GM21825 (cell line): ENCODE data around the gene SBF2.
"Not testable (repeated sequence)": the region's sequence is repeated elsewhere in the genome, so short reads cannot be mapped to it uniquely, and the experiment has no call there.

ENCODE experiments used
- ATAC-seq: cut with Tn5 transposase; IDR thresholded peaks from one replicate; pipeline ENCODE4 v1.9.1; 2021; ENCODE audit warnings: mild to moderate bottlenecking, moderate library complexity; ENCODE audit not compliant: unreplicated experiment

Gene SBF2

DNA sequence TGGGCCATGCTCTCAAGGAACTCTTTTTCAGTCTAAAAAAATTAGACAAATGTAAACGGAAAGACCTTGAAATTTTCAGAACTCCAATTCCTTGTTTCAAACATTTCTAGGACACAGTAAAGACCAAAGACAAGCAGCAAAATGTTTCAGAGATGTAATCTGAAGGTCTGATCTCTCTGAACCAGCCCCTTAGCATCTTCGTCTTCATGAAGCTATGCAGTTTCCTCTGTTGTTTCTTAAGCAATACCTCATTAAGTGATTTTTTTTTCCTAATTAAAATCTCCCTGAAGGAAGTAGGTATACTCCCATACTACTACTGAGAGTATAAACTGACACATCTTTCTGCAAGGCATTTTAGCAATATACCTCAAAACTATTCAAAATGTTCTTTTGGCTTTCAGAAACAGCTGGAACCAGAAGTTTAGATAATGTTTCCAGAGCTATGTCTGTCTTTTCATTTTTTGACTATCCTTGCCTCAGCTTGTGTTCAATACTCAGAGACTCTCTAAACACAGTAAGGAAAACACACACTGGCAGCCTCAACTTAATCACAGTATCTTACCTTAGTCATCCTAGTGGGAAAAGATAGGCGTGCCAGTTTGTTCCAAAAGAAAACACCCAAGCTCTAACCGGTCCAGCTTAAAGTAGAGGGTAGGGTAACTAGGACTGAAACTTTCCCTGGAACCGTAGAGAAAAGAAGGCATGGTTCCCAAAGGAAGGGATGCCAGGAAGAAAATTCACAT lies 25.1 kb downstream of the SBF2 start:
- ATAC-seq = no peak

DNA sequence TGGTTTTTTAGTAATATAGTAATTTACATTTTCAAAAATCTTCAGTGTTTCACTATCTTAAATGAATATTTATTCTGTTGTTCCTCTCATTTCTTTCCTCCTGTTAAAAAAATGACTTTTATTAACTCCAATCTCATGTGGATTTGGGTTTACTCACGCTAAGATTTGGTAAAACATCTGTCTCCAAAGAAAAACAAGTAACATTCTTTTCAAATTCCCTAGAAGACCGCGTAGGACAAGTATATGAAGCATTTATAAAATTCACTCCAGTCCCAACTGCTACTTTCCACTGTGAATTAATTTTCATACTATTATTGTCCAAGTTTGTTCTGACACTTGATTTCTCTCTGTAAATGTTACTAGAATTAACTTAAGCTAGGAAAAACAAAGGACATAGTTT lies 26.2 kb downstream of the SBF2 start:
- no peak for ATAC-seq

DNA sequence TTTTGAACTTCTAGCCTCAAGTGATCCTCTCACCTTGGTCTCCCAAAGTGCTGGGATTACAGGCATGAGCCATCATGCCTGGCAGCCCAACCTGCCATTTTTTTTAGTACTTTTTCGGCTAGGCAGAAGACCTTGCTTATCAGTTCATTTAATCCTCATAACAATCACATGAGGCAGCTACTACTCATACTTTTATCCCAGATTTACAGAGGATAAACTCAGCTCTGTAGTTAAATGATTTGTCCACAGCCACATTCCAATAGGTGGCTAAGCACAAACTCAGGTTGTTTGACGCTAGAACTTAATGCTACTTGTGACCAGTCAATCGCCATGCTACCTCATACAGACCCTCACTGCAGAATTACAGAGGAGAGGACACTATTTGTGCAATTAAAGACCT lies 28.1 kb downstream of the SBF2 start:
- ATAC-seq = no peak

DNA sequence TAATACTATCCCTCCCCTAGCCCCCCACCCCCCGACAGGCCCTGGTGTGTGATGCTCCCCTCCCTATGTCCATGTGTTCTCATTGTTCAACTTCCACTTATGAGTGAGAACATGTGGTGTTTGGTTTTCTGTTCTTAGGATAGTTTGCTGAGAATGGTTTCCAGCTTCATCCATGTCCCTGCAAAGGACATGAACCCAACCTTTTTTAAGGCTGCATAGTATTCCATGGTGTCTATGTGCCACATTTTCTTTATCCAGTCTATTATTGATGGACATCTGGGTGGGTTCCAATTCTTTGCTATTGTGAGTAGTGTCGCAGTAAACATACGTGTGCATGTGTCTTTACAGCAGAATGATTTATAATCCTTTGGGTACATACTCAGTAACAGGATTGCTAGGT lies 29.3 kb downstream of the SBF2 start:
- not testable (repeated sequence) for ATAC-seq

DNA sequence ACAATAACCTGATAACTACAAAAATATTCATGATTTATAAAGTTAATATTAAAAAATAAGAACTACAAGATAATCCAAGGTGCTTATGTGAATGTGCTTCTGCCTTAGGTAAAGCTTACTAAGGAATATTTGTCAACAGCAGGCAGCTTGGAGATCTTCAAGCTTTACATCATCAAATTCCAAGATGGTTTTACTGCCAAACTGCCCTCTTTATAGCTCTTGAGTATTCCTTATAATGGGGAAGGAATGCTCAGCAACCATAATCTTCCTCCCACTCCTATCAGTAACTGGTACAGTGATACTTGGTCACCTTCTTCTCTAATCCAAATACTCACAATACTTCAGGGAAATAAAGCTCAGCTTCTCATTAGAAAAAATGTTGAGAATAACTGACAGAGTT lies 30.1 kb downstream of the SBF2 start:
- ATAC-seq = no peak

DNA sequence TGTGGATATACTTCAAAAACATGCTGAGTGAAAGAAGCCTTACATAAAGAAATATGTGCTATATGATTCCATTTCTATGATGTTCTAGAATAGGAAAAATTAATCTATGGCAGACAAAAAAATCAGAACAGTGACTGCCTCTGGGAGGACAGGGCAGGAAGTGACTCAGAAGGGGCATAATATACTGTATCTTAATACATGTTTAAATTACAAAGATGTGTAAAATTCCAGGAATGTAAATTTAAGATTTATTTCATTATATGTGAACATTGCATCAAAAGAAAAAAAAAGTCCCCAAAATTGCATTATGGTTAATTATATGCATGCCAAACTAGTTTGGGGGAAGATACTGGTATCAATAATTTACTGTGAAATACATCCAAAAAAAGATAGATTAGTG lies 32.2 kb downstream of the SBF2 start:
- ATAC-seq = no peak

DNA sequence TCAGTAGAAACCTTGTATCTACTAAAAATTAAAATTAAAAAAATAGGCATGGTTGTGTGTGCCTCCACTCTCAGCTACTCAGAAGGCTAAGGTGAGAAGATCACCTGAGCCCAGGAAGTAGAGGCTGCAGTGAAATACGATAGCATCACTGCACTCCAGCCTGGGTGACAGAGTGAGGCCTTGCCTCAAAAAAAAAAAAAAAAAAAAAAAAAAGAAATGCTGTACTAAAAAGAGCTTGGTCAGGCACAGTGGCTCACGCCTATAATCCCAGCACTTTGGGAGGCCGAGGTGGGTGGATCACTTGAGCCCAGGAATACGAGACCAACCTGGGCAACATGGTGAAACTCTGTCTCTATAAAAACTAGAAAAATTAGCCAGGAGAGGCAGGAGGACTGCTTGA lies 36.5 kb downstream of the SBF2 start:
- no peak for ATAC-seq

DNA sequence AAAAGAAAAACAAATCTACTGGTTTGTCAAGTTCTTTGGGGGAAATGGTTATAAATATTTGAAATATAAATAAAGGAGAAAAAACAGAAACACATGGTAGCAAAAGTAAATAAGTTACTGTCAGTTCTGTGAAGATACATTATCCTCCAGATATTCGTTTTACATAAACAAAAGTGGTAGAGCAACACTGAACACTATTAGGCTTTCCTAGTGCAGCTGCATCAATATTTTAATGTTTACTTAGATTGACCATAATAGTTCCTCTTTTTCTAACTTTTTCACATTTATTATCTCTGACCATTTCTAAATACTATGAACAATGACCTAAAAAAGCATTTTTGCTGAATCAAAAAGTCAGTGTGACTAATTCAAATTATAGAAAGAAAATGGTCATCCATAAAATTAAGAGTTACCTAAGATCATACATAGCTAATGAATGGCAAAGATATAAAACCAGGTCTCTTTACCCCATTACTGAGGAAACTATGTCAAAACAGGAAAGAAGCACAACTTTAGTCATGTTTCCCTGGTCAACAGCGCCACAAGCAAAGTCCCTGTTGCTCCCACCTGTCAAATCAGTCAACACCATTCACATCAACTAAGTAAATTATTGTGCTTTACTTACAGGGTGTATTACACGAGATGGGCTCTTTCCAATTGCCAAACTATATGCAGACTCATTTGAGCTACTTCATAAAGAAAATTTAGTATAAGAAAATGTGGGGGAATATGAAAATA lies 38.5 kb downstream of the SBF2 start:
- ATAC-seq = no peak

DNA sequence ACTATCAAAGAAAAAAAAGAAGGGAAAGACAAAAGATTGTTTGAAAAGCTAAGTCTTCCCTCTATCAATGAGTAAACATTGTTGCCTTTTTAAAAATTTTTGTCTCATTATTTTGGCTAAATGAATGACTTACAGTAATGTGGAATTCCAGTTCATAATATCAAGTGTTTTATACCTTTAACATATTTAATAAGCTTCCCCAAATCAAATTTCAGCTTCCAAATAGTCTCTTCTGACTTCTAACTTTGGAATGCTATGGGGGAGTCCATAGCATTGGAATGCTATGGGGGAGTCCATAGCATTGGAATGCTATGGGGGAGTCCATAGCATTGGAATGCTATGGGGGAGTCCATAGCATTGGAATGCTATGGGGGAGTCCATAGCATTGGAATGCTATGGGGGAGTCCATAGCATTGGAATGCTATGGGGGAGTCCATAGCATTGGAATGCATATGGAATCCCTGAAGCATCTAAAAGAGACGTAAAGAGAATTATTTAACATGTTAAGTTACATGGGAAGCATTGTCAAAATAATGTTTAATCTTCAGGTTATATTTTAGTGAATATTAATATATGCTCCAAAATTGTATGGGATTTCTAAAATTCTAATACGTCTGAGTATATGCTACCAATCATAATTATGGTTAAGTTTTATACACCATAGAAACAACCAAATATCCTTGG lies 44.4 kb downstream of the SBF2 start:
- not testable (repeated sequence) for ATAC-seq

DNA sequence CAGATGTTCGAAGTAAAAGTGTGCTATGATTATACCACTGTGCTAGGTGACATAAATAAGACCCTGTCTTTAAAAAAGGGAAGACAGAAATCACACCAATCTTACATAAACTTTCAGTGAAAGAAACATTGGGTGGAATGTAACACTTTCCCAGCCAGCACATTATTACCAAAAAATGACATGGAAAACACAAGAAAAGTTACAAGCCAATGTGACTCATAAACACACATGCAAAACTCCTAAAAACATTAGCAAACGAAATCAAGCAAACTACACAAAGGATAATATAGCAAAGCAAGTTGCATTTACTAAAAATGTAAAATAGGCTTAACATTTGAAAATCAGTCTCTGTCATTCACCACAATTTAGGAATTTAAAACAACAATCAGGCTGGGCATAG lies 47.0 kb downstream of the SBF2 start:
- ATAC-seq = no peak

DNA sequence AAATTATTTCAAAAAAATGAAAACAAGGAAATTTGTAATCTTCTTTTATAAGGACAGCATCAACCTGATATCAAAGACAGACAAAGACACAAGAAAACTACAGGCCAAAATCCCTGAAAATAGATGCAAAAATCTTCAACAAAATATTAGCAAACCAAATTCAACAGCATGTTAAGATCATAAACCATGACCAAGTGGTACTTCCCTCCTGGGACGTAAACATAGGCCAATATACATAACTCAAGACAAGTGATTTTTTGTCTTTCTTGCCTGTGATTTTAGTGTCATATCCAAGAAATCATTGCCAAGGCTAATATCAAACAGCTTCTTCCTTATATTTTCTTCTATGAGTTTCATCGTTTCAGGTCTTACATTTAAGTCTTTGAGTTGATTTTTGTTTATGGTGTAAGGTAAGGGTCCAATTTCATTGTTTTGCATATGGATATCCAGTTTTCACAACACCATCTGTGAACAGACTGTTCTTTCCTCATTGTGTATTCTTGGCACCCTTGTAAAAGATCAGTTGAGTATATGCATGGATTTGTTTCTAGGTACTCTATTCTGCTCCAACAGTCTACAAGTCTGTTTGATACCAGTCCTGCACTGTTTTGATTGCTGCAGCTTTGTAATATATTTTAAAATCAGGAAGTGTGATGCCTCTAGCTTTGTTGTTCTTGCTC lies 50.0 kb downstream of the SBF2 start:
- ATAC-seq = no peak

DNA sequence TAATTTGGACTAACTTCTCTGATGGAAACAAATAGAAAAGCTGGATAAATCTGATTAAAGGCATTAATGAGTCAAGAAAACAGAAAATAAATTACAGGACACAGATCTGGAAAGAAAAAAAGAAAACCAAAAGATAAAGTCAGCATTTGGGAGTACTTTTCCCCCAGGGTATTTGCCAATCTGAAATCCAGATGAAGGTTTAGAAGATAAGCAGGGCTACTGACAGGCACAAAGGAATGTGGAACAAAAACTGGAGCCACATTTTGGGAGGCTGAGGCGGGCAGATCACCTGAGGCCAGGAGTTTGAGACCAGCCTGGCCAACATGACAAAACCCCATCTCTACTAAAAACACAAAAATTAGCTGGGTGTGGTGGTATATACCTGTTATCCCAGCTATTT lies 57.2 kb downstream of the SBF2 start:
- ATAC-seq = no peak

DNA sequence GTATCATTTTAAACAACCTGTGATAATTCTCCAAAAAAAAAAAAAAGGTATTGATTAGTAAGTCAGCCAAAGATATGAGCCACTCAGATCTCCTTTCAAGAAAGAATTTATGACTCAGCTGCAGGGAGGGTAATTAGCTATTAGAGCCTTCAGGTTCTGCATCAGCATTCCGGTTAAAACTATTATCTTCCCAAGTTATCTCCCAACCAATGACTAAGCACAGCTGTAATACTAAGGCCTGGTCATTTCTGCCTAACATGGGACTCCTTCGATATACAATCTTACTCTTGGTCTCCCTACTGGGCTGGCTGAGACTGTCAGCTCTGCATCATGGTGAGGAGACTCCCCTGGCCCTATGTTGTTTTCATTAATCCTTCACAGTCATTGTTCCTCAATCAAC lies 60.4 kb downstream of the SBF2 start:
- no peak for ATAC-seq

DNA sequence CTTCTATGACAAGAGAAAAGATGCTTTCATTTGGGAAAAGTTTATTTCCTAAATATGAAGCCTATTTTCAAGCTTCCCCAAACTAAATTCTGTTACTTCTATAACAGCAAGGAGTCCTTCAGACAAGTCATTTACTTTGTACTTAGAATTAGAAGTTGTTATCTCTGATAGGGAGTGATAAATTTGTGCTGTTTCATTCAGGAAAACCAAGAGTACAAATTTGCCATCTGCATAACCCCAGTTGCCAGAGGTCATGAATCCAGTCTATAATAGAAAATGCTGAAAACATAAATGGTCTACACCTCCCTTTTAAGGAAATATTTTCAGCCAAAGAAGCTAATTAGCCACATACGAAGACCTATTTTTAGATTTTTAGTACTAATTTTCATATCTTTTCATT lies 61.3 kb downstream of the SBF2 start:
- no peak for ATAC-seq

DNA sequence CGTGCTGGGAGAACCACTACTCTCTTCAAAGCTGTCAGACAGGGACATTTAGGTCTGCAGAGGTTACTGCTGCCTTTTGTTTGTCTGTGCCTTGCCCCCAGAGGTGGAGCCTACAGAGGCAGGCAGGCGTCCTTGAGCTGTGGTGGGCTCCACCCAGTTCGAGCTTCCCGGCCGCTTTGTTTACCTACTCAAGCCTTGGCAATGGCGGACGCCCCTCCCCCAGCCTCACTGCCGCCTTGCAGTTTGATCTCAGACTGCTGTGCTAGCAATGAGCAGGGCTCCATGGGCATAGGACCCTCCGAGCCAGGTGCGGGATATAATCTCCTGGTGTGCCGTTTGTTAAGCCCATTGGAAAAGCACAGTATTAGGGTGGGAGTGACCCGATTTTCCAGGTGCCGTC lies 62.2 kb downstream of the SBF2 start:
- ATAC-seq = not testable (repeated sequence)

DNA sequence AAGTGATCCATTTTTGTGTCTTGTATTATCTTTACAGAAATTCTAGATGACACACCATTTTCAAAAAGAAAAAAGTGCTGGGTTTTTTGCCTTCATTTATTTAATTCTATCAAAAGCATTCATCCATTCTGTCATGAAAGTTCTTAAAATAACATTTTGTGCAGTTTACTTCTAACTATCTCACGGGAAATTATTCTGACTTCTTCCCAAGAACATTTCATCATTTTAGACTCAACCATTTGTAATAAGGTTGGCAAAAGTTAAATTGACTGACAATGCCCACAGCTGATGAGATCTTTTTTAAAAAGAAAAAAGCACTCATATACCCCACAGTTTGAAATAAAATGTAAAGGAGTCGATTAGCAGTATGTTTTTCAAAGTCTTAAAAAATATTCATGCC lies 68.5 kb downstream of the SBF2 start:
- ATAC-seq = no peak

DNA sequence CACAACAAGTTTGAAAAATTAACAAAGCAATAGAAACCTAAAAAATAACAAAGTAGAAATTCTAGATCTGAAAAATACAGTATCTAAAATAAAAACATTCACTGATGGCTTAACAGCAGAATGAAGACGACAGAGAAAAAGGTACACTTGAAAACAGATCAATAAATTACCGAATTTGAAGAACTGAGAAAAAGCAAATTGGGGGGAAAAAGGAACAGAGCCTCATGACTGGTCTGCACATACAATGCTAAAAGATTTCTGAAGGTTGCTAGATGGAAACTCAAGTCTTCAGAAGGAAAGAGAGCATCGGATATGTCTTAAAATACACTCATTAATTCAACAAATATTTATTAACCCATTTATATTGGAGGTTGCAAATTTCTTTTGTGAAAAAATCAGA lies 71.6 kb downstream of the SBF2 start:
- no peak for ATAC-seq

DNA sequence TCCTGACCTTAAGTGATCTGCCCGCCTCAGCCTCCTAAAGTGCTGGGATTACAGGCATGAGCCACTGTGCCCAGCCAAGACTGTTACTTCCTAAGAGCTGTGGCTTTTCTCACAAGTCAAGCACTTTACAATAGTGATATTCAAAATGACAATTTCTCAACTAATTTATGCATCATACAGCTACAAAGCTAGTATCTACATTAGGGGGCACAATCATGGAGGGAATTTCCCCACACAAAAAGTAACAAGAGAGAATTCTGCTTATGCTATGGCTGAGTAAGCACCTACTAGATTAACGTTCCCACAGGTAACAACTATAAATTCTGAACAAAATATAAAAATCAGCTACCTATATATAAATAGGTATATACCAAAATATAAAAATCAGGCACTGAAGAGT lies 72.7 kb downstream of the SBF2 start:
- no peak for ATAC-seq

DNA sequence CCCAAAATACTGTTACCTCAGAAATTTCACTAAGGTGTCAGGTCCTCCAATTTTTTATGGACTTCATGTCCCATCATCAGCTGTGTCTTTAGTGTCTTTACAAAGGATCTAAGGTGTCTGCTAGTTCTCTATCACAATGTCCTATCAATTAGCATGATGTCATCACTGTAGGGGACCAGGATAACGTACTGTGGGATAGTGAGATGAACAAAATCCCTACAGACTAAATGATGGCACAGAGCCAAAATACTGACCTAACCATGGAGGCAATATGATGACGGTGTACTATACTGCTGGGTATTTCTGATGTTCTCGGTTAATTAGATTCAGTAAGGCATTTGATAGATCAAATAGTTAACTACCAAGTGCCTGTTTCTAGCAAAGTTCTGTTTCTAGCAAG lies 82.5 kb downstream of the SBF2 start:
- ATAC-seq = no peak

DNA sequence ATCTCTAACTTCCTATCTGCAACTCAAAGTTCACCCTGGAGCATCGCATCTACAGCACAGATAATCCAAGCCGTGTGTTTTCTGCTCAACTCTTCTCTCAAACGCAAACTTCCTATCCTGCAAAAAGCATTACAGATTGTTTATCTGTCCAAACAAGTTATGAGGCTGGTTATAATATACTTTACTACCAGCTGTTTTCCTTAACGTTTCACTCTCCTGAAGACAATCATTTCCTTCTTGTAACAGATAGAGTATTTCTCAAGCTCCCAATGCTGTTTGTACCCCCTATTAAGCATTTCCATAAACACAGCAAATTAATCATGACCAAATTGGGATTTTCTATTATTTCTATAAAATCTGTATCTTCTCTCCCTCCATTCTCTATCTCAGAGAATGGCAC lies 84.7 kb downstream of the SBF2 start:
- ATAC-seq = no peak

DNA sequence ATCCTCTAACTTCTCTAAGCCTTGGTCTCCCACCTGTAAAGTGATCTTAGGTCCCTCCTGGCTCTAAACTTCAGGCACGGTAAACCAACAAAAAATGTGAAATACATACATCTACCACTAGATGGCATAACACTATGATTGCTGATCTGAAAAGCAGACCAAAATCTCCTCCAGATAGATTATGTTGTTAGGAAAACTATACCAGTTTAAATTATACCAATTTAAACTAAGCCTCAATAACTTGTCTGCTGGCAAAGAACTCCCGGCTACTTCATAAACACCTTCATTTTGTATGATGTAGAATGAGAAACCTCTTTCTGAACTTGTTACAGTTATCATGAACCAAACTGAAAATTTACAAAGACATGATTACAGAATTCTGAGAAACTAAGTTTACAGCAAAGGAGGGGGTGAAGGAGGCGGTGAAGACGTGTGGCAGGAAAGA lies 85.9 kb downstream of the SBF2 start:
- peak; percentile 50 for ATAC-seq
